H1 (cell line): ENCODE measurements around the gene KRT85. TPM values are rescaled to one million over a fixed set of nuclear protein-coding genes. Genes with fewer than 3 reads are reported as not detected.

Experiments
- TEAD4 ChIP-seq: IDR thresholded peaks from 2 replicates; pipeline ENCODE4 v1.6.1; 2012; ENCODE audit warnings: low read depth, low read length, inconsistent platforms, mixed read lengths
- polyA plus RNA-seq, 7 experiments: library from polyadenylated mRNA; depleted of rRNA in 3 of 7; stranded (reverse) in 5 of 7; unstranded in 2 of 7; fragments of >200 nt in 5 of 7; fragments of 200-250 nt in 2 of 7; gene quantifications; 1 replicate in 5 of 7; 2 replicates in 1 of 7; 4 replicates in 1 of 7; pipeline versions ENCODE4 v1.2.1 to v1.2.3, GENCODE V29; 2011 to 2013; ENCODE audit warnings: missing spikeins in 2 of 7, mixed read lengths in 2 of 7
- total RNA-seq: library from RNA; stranded (reverse); fragmentation: NEBNext Ultra II Directional; extraction: Animal tissue kit (Norgen Biotek cat#: 25700); gene quantifications from 2 replicates; pipeline ENCODE4 v1.2.1, GENCODE V29; 2021
- TF ChIP-seq, protein P1 (sequence below): IDR thresholded peaks from 2 replicates; pipeline ENCODE4 v1.6.1; 2012; ENCODE audit warnings: inconsistent platforms
- TF ChIP-seq, protein P2 (sequence below): IDR thresholded peaks from 2 replicates; pipeline ENCODE4 v1.6.1; 2012; ENCODE audit warnings: inconsistent platforms

Gene KRT85
- total and polyA plus RNA-seq, 2 of the 8 experiments (the other 6 are each of a cell fraction or from before 2014, with no cell fraction given) = not detected

DNA sequence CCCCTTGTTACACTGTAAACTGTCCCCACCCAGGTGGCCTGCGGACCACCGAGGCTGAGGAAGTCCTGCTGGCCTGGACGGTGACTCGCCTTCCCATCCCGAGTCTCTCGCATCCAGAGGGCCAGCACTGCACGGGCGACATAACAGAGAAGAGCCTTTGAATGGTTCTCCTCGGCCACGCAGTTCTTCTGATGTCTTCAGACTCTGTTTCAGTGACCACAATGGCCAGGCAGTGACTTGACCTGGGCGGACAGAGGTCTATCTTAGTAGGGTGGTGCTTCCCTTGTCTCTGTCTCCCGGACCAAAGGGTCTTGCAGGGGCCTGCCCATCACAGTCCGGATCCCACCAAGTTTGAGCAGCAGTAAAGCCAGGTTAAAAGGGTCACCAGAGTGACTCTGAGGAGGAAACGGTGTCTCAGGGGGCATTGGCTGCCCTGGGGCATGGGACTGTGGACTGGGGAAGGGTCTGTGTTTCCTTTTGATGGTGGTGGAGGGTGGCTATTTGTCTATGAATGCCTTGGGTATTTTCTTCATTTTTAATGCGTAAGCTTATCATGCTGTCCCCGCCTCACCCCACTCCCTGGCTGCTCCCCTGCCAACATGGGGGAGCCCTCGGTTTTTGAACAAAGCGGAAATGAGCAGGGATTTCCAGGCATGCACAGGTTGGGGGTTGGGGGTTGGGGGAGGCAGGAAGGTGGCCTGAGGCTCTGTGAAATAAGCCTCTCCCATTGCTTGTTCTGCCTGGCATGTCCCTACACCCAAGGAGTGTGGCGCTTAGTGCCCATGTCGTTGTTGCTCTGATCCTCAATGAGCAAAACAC is 10.3 kb downstream of the KRT85 start (continued):
- TF ChIP-seq, protein P1, sequence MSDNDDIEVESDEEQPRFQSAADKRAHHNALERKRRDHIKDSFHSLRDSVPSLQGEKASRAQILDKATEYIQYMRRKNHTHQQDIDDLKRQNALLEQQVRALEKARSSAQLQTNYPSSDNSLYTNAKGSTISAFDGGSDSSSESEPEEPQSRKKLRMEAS = no peak
- TF ChIP-seq TEAD4 = no peak
- TF ChIP-seq, protein P2, sequence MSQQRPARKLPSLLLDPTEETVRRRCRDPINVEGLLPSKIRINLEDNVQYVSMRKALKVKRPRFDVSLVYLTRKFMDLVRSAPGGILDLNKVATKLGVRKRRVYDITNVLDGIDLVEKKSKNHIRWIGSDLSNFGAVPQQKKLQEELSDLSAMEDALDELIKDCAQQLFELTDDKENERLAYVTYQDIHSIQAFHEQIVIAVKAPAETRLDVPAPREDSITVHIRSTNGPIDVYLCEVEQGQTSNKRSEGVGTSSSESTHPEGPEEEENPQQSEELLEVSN = no peak
- TF ChIP-seq, all 59 proteins: peak for 0
